CD4-positive, alpha-beta T cell treated with Interleukin-4 for 4 hours (primary cell): ENCODE data around the gene GSN.
"Not testable (repeated sequence)": the region's sequence is repeated elsewhere in the genome, so short reads cannot be mapped to it uniquely, and the experiment has no call there.

ENCODE experiments used
- DNase-seq: peaks from one replicate; pipeline ENCODE4 v3.0.0-alpha.2; 2020

GSN gene

DNA sequence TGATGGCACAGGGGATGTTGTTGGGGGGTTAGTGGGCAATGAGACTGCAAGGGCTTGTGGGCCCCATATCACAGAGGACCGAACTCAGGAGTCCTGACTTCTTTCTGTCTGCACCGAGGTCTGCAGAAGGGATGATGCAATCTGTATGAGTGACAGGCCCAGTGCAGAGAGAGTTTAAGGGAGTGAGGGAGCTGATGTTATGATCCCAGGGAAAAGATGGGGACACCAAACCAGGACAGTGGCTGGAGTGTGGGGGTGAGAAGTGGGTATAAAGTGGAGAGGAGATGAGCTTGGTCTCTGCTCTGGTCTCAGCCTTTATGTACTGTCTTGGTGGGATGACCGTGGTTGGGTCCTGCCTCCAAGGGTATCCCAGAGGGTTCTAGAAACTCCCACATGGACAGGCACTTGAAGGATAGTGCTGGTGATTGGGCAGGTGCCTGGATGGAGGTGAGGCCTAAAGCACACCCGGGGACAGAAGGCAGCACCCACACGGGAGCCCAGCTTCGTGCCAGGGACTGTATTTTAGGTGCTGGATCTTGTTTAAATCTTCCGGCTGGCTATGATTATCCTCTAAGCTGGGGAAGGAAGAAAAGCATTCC lies 21.9 kb downstream of the GSN start:
- no peak for DNase-seq

DNA sequence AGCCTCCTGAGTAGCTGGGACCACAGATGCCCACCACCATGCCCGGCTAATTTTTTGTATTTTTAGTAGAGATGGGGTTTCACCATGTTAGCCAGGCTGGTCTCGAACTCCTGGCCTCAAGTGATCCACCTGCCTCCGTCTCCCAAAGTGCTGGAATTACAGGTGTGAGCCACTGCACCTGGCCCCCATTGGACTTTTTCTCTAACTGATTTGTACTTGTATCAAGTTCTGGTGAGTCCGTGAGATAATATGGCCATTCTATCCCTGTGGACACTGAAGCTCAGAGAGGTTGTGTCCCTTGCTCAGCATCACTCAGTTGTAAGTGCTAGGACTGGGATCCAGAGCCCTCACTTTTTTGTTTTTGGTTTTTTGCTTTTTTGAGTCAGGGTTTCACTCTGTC lies 23.6 kb downstream of the GSN start:
- not testable (repeated sequence) for DNase-seq

DNA sequence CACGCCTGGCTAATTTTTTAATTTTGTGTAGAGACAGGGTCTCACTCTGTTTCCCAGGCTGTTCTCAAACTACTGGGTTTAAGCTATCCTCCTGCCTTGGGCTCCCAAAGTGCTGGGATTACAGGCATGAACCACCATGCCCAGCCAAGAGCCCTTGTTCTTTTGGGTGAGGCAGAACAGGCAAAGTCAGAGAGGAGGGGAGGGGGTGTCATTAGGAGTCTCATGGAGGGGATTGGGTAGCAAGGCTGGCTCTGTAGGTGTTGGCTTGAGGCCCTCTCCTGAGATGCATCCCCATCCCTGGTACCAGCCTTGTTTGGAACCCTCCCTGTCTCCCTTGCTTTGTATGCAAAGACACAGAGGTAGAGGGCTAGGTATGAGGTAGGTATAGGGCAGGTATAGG lies 24.1 kb downstream of the GSN start:
- no peak for DNase-seq

DNA sequence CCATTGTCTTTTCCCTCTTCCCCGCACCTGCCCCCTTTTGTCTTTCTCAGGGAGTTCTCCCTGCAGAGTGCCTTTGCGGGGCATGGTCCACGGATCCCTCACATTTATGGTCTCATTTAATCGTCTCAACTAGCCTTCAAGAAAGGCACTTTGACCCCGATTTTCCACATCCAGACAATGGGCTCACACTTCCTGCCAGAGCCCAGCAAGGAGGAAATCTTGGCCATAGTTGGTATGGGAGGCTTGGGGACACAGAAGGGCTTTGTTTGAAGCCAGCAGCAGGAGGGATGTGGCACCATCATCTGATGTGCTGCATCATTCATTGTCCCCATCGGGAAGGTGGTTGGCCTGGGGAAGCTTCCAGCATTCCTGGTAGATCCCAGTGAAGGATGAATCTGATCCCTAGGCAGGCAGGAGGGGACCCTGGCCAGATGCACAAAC lies 24.9 kb downstream of the GSN start:
- no peak for DNase-seq

DNA sequence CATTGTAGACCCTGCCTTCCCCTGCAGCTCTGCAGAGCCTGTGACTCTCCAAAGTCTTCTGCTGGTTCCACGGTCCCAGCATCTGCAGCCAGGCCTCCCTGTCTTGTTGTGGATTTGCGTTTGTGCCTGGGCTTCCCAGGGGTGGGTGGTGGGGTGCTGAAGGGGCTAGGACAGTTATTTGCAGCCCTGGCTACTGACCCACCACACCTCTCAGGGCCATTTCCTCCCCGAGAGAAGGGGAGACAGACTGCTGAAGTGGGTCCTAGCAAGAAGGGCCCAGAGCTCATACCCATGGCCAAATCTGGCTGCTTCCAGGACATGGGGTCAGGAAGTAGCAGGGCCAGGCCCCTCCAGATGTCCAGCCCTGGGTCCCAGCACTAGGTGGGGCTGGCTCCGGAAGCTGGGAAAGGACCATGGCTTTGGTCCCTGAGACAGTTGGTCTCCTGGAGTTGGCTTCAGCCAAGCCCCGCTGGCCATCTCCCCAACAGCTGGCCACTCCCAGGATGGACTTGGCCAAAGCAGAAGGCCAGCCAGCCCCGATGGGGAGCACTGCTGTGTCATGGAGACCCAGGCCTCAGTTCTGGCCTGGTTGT lies 26.3 kb downstream of the GSN start:
- DNase-seq: no peak

DNA sequence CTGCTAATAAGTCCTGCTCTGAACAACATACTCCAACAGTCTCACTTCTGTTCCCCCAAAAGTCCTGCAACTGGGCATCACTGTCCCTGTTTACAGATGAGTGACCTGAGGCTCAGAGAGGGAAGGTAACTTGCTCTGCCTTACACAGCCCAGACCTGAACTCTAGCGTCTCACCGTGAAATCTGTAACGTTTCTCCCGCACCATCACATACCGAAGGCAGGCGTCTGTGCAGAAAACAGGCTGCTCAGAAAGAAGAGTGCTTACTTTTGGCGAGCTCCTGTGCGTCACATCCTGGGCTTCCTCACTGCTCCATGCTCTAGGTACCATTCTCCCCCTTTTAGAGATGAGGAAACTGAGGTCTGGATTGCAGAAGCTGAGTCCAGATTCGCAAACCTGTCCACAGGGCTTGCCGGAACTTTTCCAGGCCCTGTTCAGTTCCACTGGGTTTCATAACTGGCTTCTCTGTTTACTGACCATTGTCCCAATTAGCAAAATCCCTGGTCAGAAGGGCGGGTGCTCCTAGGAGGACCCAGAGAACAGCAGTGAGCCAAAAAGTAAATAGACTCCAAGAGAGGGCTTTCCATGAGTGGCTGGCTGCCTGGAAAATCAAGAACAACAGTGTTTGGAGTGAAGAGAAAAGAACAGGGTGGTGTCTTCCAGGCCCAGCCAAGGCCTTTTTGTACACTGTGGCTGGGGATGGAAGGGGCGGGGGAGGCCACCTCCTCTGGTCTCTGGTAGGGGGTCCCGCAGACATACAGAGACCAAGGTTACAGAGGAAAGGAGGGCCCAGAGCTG lies 27.1 kb downstream of the GSN start:
- no peak for DNase-seq

DNA sequence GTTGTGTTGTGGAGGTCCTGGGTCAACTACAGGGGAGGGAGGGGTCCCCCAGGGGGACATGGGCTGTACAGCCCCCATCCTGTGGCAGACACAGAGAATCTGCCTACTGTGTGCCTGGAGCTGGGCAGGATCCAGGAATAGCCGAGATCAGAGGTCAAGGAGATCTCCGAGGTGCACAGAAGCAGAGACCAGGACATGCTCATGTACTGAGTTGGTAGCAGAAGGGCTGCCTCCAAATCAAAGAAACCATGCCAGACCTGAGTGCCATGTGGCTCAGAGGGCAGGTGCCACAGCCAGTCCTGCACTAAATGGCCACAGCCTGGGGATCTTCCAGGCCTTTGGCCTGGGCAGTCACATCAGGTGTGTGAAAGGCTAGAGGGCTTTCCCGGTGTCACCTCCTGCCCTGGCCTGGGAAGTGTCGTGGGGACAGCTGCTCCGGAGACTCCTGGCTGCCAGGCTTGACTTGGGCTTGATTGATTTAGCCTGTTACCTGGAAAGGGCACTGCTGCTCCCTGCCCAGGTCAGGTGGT lies 27.8 kb downstream of the GSN start:
- DNase-seq: no peak

DNA sequence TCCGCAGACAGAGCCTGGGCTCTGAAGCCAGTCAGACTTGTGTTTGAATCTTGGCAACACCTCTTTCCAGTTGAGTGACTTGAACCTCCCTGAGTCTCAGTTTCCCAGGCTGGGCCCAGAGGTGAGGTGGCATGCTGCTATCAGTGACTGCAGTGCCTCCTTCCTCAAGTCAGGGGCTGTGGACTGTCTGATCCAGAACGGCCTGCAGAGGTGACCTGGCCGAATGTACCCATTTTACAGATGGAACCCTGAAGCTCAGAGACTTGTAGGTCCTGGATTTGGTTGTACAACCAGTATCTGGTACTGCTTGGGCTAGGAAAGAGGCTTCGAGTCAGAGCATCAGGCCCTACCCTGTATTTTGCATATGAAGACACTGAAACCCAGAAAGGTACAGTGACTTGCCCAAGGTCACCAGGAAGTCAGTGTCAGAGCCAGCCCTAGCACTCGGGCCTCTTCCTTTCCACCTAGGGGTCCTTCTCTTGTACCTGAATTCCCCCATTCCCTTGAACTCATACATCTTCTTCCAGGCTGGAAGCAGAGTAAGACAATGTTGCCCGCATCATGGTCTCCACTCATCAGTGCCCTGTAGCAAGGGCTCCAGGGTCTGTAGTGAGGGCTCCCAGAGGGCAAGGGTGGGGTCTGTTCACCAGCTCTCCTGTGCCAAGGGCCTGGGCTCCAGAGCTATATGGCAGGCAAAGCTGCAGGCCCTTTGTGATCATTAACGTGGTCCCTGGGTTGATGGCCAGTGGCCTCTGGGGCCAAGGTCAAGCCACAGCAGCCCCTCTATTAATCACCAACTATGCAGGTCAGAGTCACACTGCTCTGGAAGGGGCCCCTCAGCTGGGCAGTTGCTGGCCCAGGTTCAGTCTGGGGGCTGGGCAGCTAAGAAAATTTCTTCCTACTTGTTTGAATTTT lies 28.5 kb downstream of the GSN start:
- no peak for DNase-seq

DNA sequence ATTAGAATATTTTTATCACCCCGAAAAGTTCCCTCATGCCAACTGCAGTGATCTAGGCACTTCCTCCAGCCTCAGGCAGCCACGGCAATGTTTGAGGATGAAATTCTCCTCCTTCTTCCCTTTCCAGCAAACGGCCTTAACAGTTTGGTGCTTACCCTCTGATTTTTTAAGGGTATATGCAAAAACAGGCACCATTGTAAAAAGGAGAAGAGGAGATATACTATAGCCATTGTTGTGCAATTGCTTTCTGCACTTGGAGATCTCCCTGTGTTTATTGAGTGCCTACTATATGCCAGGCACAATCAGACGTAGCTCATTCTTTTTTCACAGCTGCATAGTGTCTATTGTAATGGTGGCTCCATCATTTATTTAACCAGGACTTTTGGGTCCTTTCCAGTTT lies 29.4 kb downstream of the GSN start:
- DNase-seq: no peak

DNA sequence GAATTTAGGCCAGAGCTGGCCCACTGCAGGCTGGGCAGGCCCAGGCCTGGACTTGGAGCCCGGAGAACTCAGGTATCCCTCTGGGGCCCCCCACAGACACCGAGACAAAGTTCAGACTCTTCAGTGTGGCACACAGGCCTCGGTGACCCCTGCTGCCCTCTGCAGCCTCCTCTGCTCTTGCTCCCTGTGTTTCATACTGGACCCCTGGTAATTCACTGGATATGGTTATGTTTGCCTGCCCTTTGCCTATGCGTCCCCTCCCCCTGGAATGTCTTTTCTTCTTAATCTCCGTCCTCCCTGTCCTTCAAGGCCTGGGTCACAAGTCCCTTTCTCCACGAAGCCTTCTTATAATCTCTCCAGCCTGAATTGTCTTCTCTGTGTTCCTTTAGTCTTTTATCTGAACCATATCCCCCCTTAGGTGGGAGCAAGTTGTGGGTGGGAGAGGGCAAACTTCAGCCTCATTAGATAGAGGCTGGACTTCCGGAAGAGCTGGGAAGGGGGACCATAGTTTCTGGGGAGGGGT lies 30.1 kb downstream of the GSN start:
- DNase-seq: no peak

DNA sequence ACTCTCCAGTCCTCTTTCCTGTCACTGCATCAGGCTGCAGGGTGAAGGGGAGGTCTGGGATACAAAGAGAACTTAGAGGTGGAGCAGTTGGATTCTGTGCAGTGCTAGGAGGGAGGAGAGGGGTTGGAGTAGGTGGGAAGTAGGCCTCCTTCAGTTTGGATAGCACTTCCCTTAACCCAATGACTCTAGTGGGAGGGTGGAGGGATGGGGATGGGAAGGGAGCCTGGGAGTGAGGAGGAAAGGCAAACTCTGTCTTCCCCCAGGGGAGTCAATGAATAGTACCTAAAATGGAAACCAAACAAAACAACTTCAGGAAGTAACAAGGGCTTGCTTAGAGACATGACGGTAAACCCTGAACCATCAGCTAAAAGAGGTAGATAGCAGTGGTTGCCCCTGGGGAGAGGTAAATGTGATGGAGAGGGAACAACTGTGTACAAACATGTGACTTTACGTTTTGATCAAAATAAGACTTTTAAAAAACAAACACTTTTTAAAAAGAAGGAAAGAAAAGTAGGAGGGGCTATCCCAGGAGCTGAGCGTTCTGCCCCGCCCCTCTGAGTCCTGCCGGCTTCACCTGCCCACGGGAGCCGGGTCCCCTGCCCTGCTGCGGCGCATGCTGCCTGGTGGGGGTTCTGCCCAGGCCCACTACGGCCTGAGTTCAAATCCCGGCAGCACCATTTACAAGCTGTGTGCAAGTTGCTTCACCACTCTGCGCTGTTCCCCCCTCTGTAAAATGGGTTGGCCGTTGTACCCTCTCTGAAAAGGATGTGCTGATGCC lies 30.9 kb downstream of the GSN start:
- no peak for DNase-seq

DNA sequence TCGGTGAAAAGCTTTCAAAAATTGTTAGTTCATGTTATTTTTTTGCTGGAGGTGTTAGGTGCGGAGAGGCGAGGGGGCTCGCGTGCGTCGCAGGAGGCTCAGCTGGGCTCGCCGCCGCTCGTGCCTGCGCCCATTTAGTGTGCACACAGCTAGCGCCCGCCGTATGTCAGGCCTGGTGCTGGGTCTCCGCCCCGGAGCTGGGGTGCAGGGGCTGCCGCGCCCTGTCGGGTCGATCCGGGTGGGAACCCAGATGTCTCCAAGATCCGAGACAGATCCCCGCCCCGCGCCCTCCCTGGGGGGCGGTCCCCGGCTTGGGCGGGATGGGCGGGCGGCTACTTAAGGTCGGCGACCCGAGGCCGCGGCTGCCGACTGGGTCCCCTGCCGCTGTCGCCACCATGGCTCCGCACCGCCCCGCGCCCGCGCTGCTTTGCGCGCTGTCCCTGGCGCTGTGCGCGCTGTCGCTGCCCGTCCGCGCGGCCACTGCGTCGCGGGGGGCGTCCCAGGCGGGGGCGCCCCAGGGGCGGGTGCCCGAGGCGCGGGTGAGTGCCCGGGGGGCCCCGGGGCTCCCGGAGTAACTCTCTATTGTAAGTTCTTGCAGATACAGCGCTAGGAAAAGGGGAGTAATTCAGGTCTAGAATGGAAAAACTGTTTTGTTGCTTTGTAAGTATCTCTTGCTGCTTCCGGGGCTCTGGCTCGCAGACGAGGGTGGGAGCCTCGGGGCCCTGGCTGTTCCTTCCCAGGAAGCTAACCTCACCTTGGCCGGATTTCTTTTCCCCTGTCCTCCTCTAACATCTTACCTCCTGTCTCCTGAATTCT lies 31.7 kb downstream of the GSN start:
- no peak for DNase-seq

DNA sequence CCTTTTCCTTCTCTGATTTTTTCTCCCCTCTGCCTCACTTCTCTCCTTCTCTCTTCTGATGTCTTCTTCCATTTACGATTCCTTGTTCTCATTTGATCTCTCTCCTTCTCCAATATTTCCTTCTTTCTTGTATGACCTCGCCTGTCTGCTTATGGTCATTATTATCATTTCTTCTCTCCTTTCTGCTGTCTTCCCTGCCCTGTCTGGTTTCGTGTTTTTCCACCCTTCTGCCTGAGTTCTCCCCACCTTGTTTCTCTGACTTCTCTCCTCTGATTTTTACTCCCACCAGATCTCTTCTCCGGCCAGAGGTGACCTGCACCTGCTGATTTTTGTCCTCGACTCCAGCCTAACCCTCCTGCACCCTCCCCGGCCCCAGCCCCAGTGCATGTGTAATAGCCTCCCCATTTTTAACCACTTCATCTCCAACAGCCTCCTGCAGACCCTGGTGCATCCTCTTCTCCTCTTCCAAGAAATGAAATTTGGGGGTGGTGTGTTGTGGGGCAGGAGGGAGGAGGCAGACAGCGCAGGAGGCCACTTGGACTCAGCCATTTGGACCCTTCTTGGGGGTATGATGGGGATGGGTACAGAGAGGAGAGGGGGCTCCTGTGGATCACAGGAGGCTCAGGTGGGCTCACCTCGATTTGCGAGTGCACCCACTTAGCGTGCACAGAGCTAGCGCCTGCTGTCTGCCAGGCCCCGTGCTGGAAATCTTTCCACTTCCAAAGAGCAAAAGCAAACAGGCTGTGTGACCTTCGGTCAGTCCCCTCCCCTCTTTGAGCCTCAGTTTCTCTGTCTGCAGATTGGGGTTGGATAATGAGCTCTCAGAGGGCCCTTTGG lies 32.5 kb downstream of the GSN start:
- DNase-seq: no peak

DNA sequence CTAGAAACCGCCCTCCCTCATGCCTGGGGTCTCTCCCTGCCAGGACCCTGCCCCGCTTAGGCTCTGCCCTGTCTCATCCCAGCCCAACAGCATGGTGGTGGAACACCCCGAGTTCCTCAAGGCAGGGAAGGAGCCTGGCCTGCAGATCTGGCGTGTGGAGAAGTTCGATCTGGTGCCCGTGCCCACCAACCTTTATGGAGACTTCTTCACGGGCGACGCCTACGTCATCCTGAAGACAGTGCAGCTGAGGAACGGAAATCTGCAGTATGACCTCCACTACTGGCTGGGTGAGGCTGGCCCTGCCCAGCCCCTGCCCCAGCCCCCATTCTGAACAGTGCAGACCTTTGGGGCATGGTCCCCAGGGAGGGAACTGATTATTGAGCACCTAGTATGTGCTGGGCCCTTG lies 33.9 kb downstream of the GSN start:
- no peak for DNase-seq

DNA sequence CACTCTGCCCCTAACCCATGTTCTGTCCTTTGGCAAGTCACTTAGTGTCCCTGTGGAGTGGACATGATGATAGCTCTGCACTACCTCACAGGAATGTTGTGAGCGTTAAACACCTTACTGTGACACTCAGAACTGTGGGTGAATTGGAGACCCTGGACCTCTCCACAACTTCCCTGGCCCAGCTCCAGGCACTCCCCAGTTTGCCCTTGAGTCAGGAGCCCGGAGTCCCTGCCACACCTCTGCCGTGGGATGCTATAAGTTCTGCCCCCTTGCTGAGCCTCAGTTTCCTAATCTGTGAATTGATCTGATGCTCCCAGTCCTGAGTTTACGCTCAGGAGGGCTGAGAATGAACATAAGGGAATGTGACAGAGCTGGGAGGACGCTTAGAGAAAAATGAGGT lies 34.4 kb downstream of the GSN start:
- DNase-seq: no peak

DNA sequence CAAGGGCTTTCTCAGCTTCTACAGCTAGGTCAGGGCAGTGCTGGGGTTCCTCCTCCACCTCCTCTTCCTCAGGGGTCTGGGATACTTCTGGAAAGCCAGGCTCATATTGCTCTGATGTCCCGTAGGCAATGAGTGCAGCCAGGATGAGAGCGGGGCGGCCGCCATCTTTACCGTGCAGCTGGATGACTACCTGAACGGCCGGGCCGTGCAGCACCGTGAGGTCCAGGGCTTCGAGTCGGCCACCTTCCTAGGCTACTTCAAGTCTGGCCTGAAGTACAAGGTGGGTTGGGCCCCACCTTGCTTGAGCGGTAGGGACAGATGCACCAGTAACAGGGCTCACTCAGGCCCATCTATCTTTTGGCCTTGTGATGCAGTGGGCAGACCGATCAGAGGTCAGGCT lies 34.8 kb downstream of the GSN start:
- DNase-seq: no peak

DNA sequence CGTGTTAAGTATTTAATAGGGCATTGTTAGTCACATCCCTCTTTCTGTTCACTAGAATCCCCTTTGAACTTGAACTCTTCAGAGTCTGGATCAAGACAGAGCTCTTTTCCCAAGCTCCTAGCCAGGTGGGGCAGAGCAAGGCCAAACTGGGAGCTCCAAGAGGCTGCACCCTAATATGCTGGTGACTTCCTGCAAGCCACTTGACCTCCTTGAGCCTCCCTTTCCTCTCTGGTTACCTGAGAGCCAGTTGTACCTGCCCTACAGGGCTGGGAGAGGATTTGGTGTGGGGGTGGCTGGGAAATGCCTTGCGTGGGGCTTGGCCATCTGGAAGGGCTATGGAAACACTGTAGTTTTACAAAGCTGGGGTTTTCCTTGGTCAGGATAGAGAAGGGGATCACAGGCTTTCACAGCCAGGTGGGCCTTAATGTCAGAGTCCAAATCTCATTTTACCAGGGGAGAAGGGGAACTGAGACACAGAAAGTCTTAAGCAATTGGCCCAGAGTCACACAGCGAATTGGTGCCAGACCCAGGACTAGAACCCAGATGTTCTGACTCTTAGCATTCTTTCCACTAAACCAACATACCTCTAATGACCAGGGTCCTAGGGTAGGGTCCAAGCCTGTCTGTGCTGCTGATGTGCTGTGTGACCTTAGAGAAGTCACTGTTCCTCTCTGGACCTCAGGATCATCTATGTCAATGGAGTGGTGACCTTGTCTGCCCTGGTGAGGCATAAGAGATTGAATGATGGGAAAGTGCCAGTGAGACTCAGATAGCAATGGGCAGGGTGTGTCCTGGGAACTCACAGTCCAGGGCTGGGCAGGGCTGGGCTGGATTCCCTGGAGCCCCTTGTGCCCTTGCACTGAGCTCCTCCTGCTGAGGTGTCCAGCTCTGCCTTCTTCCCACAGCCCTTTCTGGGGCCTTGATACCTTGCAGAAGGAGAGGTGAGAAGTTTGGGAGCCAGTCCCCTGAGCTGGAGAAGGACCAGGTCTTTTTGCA lies 35.8 kb downstream of the GSN start:
- DNase-seq: no peak

DNA sequence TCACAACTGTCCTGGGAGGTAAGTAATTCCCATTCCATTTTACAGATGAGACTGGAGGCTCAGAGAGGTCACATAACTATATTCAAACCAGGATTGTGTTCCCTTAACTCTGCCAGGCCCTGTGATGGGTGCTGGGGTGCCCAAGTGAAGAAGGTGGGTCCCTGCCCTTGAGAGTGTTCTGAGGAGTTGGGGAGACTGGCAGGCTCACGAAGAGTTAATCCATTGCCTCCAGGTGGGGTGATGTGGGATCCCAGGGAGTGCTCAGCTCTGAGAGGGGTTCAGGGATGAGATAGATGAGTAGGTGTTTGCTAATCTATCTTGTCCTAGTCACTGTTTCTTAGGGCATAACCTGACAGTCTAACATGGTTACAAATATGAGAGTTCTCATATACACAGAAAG lies 36.7 kb downstream of the GSN start:
- no peak for DNase-seq
